K562 (cell line): ENCODE results near the gene PCDHGA5. TPM values are rescaled to one million over a fixed set of nuclear protein-coding genes. Genes with fewer than 3 reads are reported as not detected.
A peak's percentile ranks its signal among the peaks of the same experiment; 100 is the strongest.

ENCODE experiments used
- ATF6 ChIP-seq: sonication (generic); formaldehyde crosslinking; IDR thresholded peaks from 2 replicates; pipeline ENCODE4 v1.4.0; 2020; ENCODE audit warnings: mild to moderate bottlenecking, missing genetic modification reagents
- EP300 ChIP-seq: IDR thresholded peaks from 2 replicates; pipeline ENCODE4 v1.6.1; 2012; ENCODE audit warnings: low read length, improper control_type of control experiment
- ESRRB ChIP-seq: fragments of 250-450 bp; sonication (Bioruptor Pico); IDR thresholded peaks from 2 replicates; pipeline ENCODE4 v1.5.0; 2020; ENCODE audit warnings: mild to moderate bottlenecking, moderate library complexity, borderline replicate concordance
- GABPA ChIP-seq: fragments of 200-800 bp; sonication (Bioruptor generic); conservative IDR thresholded peaks from 2 replicates; pipeline ENCODE4 v1.6.1; 2016; ENCODE audit warnings: low read depth, missing genetic modification characterization, missing compliant biosample characterization
- HMGXB4 ChIP-seq: sonication (generic); formaldehyde crosslinking; IDR thresholded peaks from 2 replicates; pipeline ENCODE4 v1.8.1; 2023; ENCODE audit warnings: mild to moderate bottlenecking, missing genetic modification reagents
- ID3 ChIP-seq, 2 experiments: fragments of 250-450 bp in 1 of 2; fragments of 450-650 bp in 1 of 2; sonication (Bioruptor Pico) in 1 of 2; IDR thresholded peaks; 2 replicates each; pipeline versions ENCODE4 v1.6.1 to v1.8.0; 2016 to 2021; ENCODE audit warnings: mild to moderate bottlenecking in 2 of 2, moderate library complexity in 2 of 2, missing compliant biosample characterization in 1 of 2, missing genetic modification characterization in 1 of 2
- LEF1 ChIP-seq: fragments of 450-650 bp; IDR thresholded peaks from 2 replicates; pipeline ENCODE4 v1.6.1; 2016; ENCODE audit warnings: mild to moderate bottlenecking
- NONO ChIP-seq, 2 experiments: fragments of 200-400 bp in 1 of 2; fragments of 450-650 bp in 1 of 2; formaldehyde crosslinking in 1 of 2; IDR thresholded peaks; 2 replicates each; pipeline ENCODE4 v1.6.1; 2017; ENCODE audit warnings: low read depth in 2 of 2, mild to moderate bottlenecking in 2 of 2, moderate library complexity in 2 of 2, low read length in 1 of 2
- PPARD ChIP-seq: fragments of 250-450 bp; sonication (Bioruptor Pico); IDR thresholded peaks from 2 replicates; pipeline ENCODE4 v1.8.0; 2022; ENCODE audit warnings: inconsistent platforms, mild to moderate bottlenecking, moderate library complexity
- RBFOX2 ChIP-seq: fragments of 200-400 bp; formaldehyde crosslinking; IDR thresholded peaks from 2 replicates; pipeline ENCODE4 v1.6.1; 2017; ENCODE audit warnings: low read depth, mild to moderate bottlenecking, low read length, moderate library complexity
- SOX6 ChIP-seq: fragments of 450-650 bp; IDR thresholded peaks from 2 replicates; pipeline ENCODE4 v1.6.1; 2014; ENCODE audit warnings: mild to moderate bottlenecking
- TAL1 ChIP-seq: fragments of 450-650 bp; IDR thresholded peaks from 2 replicates; pipeline ENCODE4 v1.6.1; 2016; ENCODE audit warnings: mild to moderate bottlenecking
- TBP ChIP-seq: optimal IDR thresholded peaks from 2 replicates; pipeline ENCODE3; 2011; ENCODE audit warnings: low read depth, low read length, improper control_type of control experiment
- TEAD4 ChIP-seq, 2 experiments: sonication (generic) in 1 of 2; formaldehyde crosslinking in 1 of 2; IDR thresholded peaks; 2 replicates each; pipeline versions ENCODE4 v1.6.1 to v1.8.0; 2012 to 2022; ENCODE audit warnings: borderline replicate concordance in 1 of 2, inconsistent platforms in 1 of 2, low read length in 1 of 2, mild to moderate bottlenecking in 1 of 2, missing genetic modification reagents in 1 of 2
- TSHZ1 ChIP-seq: fragments of 250-450 bp; sonication (Bioruptor Pico); IDR thresholded peaks from 2 replicates; pipeline ENCODE4 v1.4.0; 2020; ENCODE audit warnings: mild to moderate bottlenecking, moderate library complexity
- ZNF589 ChIP-seq: fragments of 200-800 bp; sonication (Bioruptor generic); IDR thresholded peaks from 2 replicates; pipeline ENCODE4 v1.6.1; 2016; ENCODE audit warnings: low read depth, missing genetic modification characterization, missing compliant biosample characterization
- ZNF644 ChIP-seq: fragments of 200-800 bp; sonication (Bioruptor generic); IDR thresholded peaks from 2 replicates; pipeline ENCODE4 v1.6.1; 2016; ENCODE audit warnings: low read depth, missing genetic modification characterization, missing compliant biosample characterization
- ZNF764 ChIP-seq: fragments of 250-450 bp; sonication (Bioruptor Pico); IDR thresholded peaks from 2 replicates; pipeline ENCODE4 v1.4.0; 2020; ENCODE audit warnings: low read depth, mild to moderate bottlenecking, moderate library complexity
- polyA plus RNA-seq, 8 experiments: library from polyadenylated mRNA; depleted of rRNA in 4 of 8; stranded (reverse) in 5 of 8; unstranded in 3 of 8; fragments of >200 nt; fragmentation: Nextera tagmentation in 2 of 8; fragmentation: Illumina TruSeq in 1 of 8; extraction: Ambion mirVana in 2 of 8; extraction: Trizol in 1 of 8; gene quantifications; 2 replicates each; pipeline versions ENCODE4 v1.2.1 to v1.2.3, GENCODE V29; 2011 to 2014; ENCODE audit warnings: inconsistent platforms in 1 of 8, missing spikeins in 1 of 8
- total RNA-seq, 7 experiments: library from RNA; depleted of rRNA in 6 of 7; stranded (reverse); fragments of >200 nt in 6 of 7; fragmentation: Illumina TruSeq in 2 of 7; extraction: Trizol in 2 of 7; gene quantifications; 2 replicates each; pipeline versions ENCODE4 v1.2.1 to v1.2.3, GENCODE V29; 2011 to 2021; ENCODE audit warnings: low replicate concordance in 1 of 7

Gene PCDHGA5
- total and polyA plus RNA-seq, 9 of the 15 experiments (the other 6 are each of a cell fraction or from before 2014, with no cell fraction given), result 0.01 to 0.18 (median 0.12) TPM; not detected in 1

- peak; percentile 40; the same call in 1 of the 2 replicates for TF ChIP-seq TEAD4 (IDR thresholded peaks at IDR 0.05; ENCODE audit: low read length)
- no peak for TF ChIP-seq TEAD4 (CRISPR knock-in tag; IDR thresholded peaks at IDR 0.05; ENCODE audit: borderline replicate concordance)
- no peak for TF ChIP-seq ID3 (CRISPR knock-in tag; IDR thresholded peaks at IDR 0.05)
- no peak for TF ChIP-seq ID3 (tag; IDR thresholded peaks at IDR 0.05)
- TF ChIP-seq HMGXB4, result 0 out of 2 replicates have a peak, but pooled peaks have one; percentile 77
- no peak for TF ChIP-seq TSHZ1 (CRISPR knock-in tag)
- TF ChIP-seq ATF6 (CRISPR knock-in tag), result peak; percentile 91
- no peak for TF ChIP-seq EP300
- TF ChIP-seq TBP, result peak; percentile 88
- TF ChIP-seq ZNF644, result peak; percentile 69; the same call in 1 of the 2 replicates
- TF ChIP-seq LEF1, result peak; percentile 33; the same call in 1 of the 2 replicates
- TF ChIP-seq SOX6, result peak; percentile 93
- TF ChIP-seq TAL1, result no peak
- peak; percentile 100 for TF ChIP-seq RBFOX2
- TF ChIP-seq PPARD (CRISPR knock-in tag), result no peak
- TF ChIP-seq ESRRB (CRISPR knock-in tag), result no peak
- peak; percentile 95 for TF ChIP-seq GABPA (tag)
- TF ChIP-seq NONO (IDR thresholded peaks at IDR 0.05; ENCODE audit: low read depth in 2 of 2, low read length in 1 of 2), result no peak
- 0 out of 2 replicates have a peak, but pooled peaks have one; percentile 20 for TF ChIP-seq ZNF764 (CRISPR knock-in tag)
- TF ChIP-seq ZNF589 (CRISPR knock-in tag), result peak; percentile 76
Observed at GRCh38 chr5:141320225-141321169, 43.5 kb upstream of the PCDHGA5 start, which contains the start of gene TAF7 (continued).
